ENCODE results near the gene ANKRD18A.
"Not testable (repeated sequence)": the region's sequence is repeated elsewhere in the genome, so short reads cannot be mapped to it uniquely, and the experiment has no call there.

ANKRD18A gene

GRCh38 chr9:38626006-38626405 is 5.6 kb upstream of the ANKRD18A start:
- WGBS, 2 experiments (ENCODE audit: insufficient coverage in 2 of 2): no CpG with 5 or more reads among the region's 2 CpGs
- H3K9me3 ChIP-seq (ENCODE audit: control insufficient read depth, low read length): peaks cover 4% of the 10 kb centered on the region

GRCh38 chr9:38622951-38623350 is 2.6 kb upstream of the ANKRD18A start:
- H3K9me3 ChIP-seq (ENCODE audit: control insufficient read depth, low read length): peaks cover 4% of the 10 kb centered on the region
- H3K4me3 ChIP-seq (ENCODE audit: extremely low read depth, insufficient read depth, low read length, poor library complexity, severe bottlenecking): no peak overlapping the region
- H3K27ac ChIP-seq (ENCODE audit: low read depth, low read length, severe bottlenecking): no peak overlapping the region
- no peaks in the 10 kb centered on the region for H3K36me3 ChIP-seq (ENCODE audit: control insufficient read depth, insufficient read depth, low read length)
- no CpG with 5 or more reads among the region's 2 CpGs for WGBS, 2 experiments (ENCODE audit: insufficient coverage in 2 of 2)
- peaks cover 7% of the 10 kb centered on the region for H3K4me1 ChIP-seq (ENCODE audit: control insufficient read depth, insufficient read depth, low read length, poor library complexity, severe bottlenecking)

More at GRCh38 chr9:38626006-38626405, 5.6 kb upstream of the ANKRD18A start:
- Histone ChIP-seq H3K36me3 (ENCODE audit: control insufficient read depth, insufficient read depth, low read length) (no peaks in the 10 kb centered on the region), H3K4me3 (ENCODE audit: extremely low read depth, insufficient read depth, low read length, poor library complexity, severe bottlenecking) (no peak overlapping the region), H3K4me1 (ENCODE audit: control insufficient read depth, insufficient read depth, low read length, poor library complexity, severe bottlenecking) (peaks cover 7% of the 10 kb centered on the region), H3K27ac (ENCODE audit: low read depth, low read length, severe bottlenecking) (no peak overlapping the region)

- Histone ChIP-seq H3K4me1 (ENCODE audit: control insufficient read depth, insufficient read depth, low read length, poor library complexity, severe bottlenecking) (peaks cover 7% of the 10 kb centered on the region), H3K36me3 (ENCODE audit: control insufficient read depth, insufficient read depth, low read length) (no peaks in the 10 kb centered on the region), H3K27ac (ENCODE audit: low read depth, low read length, severe bottlenecking) (no peak overlapping the region), H3K4me3 (ENCODE audit: extremely low read depth, insufficient read depth, low read length, poor library complexity, severe bottlenecking) (peak overlapping the region; percentile 54), H3K9me3 (ENCODE audit: control insufficient read depth, low read length) (peaks cover 4% of the 10 kb centered on the region)
- 0 to 5% methylated on average over 13 to 23 of the region's 30 CpGs for WGBS, 2 experiments (ENCODE audit: insufficient coverage in 2 of 2)
These were observed 1.9 kb upstream of the ANKRD18A start for GRCh38 chr9:38622288-38622674.

GRCh38 chr9:38621434-38622287 is 1.3 kb upstream of the ANKRD18A start:
- no peaks in the 10 kb centered on the region for H3K36me3 ChIP-seq (ENCODE audit: control insufficient read depth, insufficient read depth, low read length)
- peaks cover 4% of the 10 kb centered on the region for H3K9me3 ChIP-seq (ENCODE audit: control insufficient read depth, low read length)
- peaks cover 7% of the 10 kb centered on the region for H3K4me1 ChIP-seq (ENCODE audit: control insufficient read depth, insufficient read depth, low read length, poor library complexity, severe bottlenecking)
- peak overlapping the region; percentile 54 for H3K4me3 ChIP-seq (ENCODE audit: extremely low read depth, insufficient read depth, low read length, poor library complexity, severe bottlenecking)
- no peak overlapping the region for H3K27ac ChIP-seq (ENCODE audit: low read depth, low read length, severe bottlenecking)
- 1 to 3% methylated on average over 57 to 64 of the region's 67 CpGs for WGBS, 2 experiments (ENCODE audit: insufficient coverage in 2 of 2)

GRCh38 chr9:38619556-38620447 is 594 bp downstream of the ANKRD18A start:
- 2 to 4% methylated on average over 23 to 42 of the region's 58 CpGs for WGBS, 2 experiments (ENCODE audit: insufficient coverage in 2 of 2)
- peak overlapping the region; percentile 54 for H3K4me3 ChIP-seq (ENCODE audit: extremely low read depth, insufficient read depth, low read length, poor library complexity, severe bottlenecking)
- H3K36me3 ChIP-seq (ENCODE audit: control insufficient read depth, insufficient read depth, low read length): no peaks in the 10 kb centered on the region
- peaks cover 7% of the 10 kb centered on the region for H3K4me1 ChIP-seq (ENCODE audit: control insufficient read depth, insufficient read depth, low read length, poor library complexity, severe bottlenecking)
- peaks cover 4% of the 10 kb centered on the region for H3K9me3 ChIP-seq (ENCODE audit: control insufficient read depth, low read length)
- H3K27ac ChIP-seq (ENCODE audit: low read depth, low read length, severe bottlenecking): no peak overlapping the region

GRCh38 chr9:38598029-38598745 is 22.2 kb downstream of the ANKRD18A start:
- not testable (repeated sequence) for H3K4me1 ChIP-seq (ENCODE audit: control insufficient read depth, insufficient read depth, low read length, poor library complexity, severe bottlenecking); H3K36me3 ChIP-seq (ENCODE audit: control insufficient read depth, insufficient read depth, low read length); H3K27ac ChIP-seq (ENCODE audit: low read depth, low read length, severe bottlenecking); H3K4me3 ChIP-seq (ENCODE audit: extremely low read depth, insufficient read depth, low read length, poor library complexity, severe bottlenecking); H3K9me3 ChIP-seq (ENCODE audit: control insufficient read depth, low read length)
- WGBS, 2 experiments (ENCODE audit: insufficient coverage in 2 of 2): no CpG with 5 or more reads among the region's 2 CpGs

GRCh38 chr9:38595117-38595516 is 25.3 kb downstream of the ANKRD18A start:
- not testable (repeated sequence) for H3K4me3 ChIP-seq (ENCODE audit: extremely low read depth, insufficient read depth, low read length, poor library complexity, severe bottlenecking); H3K27ac ChIP-seq (ENCODE audit: low read depth, low read length, severe bottlenecking); H3K4me1 ChIP-seq (ENCODE audit: control insufficient read depth, insufficient read depth, low read length, poor library complexity, severe bottlenecking); H3K9me3 ChIP-seq (ENCODE audit: control insufficient read depth, low read length); H3K36me3 ChIP-seq (ENCODE audit: control insufficient read depth, insufficient read depth, low read length)
- WGBS, 2 experiments (ENCODE audit: insufficient coverage in 2 of 2): no CpG with 5 or more reads among the region's 3 CpGs

GRCh38 chr9:38591346-38592063 is 28.9 kb downstream of the ANKRD18A start:
- H3K27ac ChIP-seq (ENCODE audit: low read depth, low read length, severe bottlenecking); H3K4me1 ChIP-seq (ENCODE audit: control insufficient read depth, insufficient read depth, low read length, poor library complexity, severe bottlenecking); H3K9me3 ChIP-seq (ENCODE audit: control insufficient read depth, low read length); H3K36me3 ChIP-seq (ENCODE audit: control insufficient read depth, insufficient read depth, low read length); H3K4me3 ChIP-seq (ENCODE audit: extremely low read depth, insufficient read depth, low read length, poor library complexity, severe bottlenecking): not testable (repeated sequence)
- whole genome bisulfite sequencing, 2 experiments (ENCODE audit: insufficient coverage in 2 of 2): no CpG with 5 or more reads among the region's 9 CpGs

GRCh38 chr9:38583765-38584164 is 36.6 kb downstream of the ANKRD18A start:
- H3K9me3 ChIP-seq (ENCODE audit: control insufficient read depth, low read length); H3K4me1 ChIP-seq (ENCODE audit: control insufficient read depth, insufficient read depth, low read length, poor library complexity, severe bottlenecking); H3K36me3 ChIP-seq (ENCODE audit: control insufficient read depth, insufficient read depth, low read length); H3K27ac ChIP-seq (ENCODE audit: low read depth, low read length, severe bottlenecking); H3K4me3 ChIP-seq (ENCODE audit: extremely low read depth, insufficient read depth, low read length, poor library complexity, severe bottlenecking): not testable (repeated sequence)
- 36 to 44% methylated on average over 2 to 3 of the region's 3 CpGs for WGBS, 2 experiments (ENCODE audit: insufficient coverage in 2 of 2)

- H3K4me1 ChIP-seq (ENCODE audit: control insufficient read depth, insufficient read depth, low read length, poor library complexity, severe bottlenecking); H3K4me3 ChIP-seq (ENCODE audit: extremely low read depth, insufficient read depth, low read length, poor library complexity, severe bottlenecking): not testable (repeated sequence)
- 67 to 80% methylated on average over 1 of the region's 3 CpGs for WGBS, 2 experiments (ENCODE audit: insufficient coverage in 2 of 2)
These were observed 40.3 kb downstream of the ANKRD18A start for GRCh38 chr9:38580112-38580511.

More at GRCh38 chr9:38580112-38580511, 40.3 kb downstream of the ANKRD18A start:
- H3K9me3 ChIP-seq (ENCODE audit: control insufficient read depth, low read length); H3K36me3 ChIP-seq (ENCODE audit: control insufficient read depth, insufficient read depth, low read length); H3K27ac ChIP-seq (ENCODE audit: low read depth, low read length, severe bottlenecking): not testable (repeated sequence)

All from mesodermal cell (in vitro differentiated cells).